DMS153 (cell line): Measurements from ENCODE around the gene CCDC50.

Experiments used
- DNase-seq: peaks from one replicate; lab custom pipeline; 2025; lab: John Stamatoyannopoulos, UW

Gene CCDC50

GRCh38 chr3:191420771-191421170 lies 91.6 kb downstream of the CCDC50 start:
- no peak for DNase-seq

GRCh38 chr3:191424881-191425280 lies 95.7 kb downstream of the CCDC50 start:
- DNase-seq, result no peak

GRCh38 chr3:191425322-191425734 lies 96.1 kb downstream of the CCDC50 start:
- DNase-seq, result no peak

GRCh38 chr3:191426311-191426710 lies 97.1 kb downstream of the CCDC50 start:
- DNase-seq, result no peak

GRCh38 chr3:191428177-191428576 lies 99.0 kb downstream of the CCDC50 start:
- DNase-seq, result no peak

- no peak for DNase-seq
Observed at GRCh38 chr3:191430103-191430502, 100.9 kb downstream of the CCDC50 start.

- no peak for DNase-seq
Observed at GRCh38 chr3:191431160-191431822, 102.1 kb downstream of the CCDC50 start.

- DNase-seq, result no peak
Observed at GRCh38 chr3:191432162-191432561, 103.0 kb downstream of the CCDC50 start.

GRCh38 chr3:191434024-191434423 lies 104.8 kb downstream of the CCDC50 start:
- no peak for DNase-seq

GRCh38 chr3:191435981-191436380 lies 106.8 kb downstream of the CCDC50 start:
- DNase-seq, result no peak

GRCh38 chr3:191438150-191438814 lies 109.1 kb downstream of the CCDC50 start:
- DNase-seq, result no peak

- no peak for DNase-seq
Observed at GRCh38 chr3:191440532-191440931, 111.3 kb downstream of the CCDC50 start.

- DNase-seq, result no peak
Observed at GRCh38 chr3:191441687-191442086, 112.5 kb downstream of the CCDC50 start.

- DNase-seq, result no peak
Observed at GRCh38 chr3:191444569-191444968, 115.4 kb downstream of the CCDC50 start.
